BE2C (cell line): ENCODE data around the gene SPON1.

Experiments
- DNase-seq: peaks from one replicate; pipeline ENCODE4 v3.0.0-alpha.2; 2020
- H3K27me3 ChIP-seq: fragments of 250-450 bp; sonication (Bioruptor Pico); 2 replicates; pipeline ENCODE4 v1.5.1; 2020; ENCODE audit warnings: mild to moderate bottlenecking
- H3K36me3 ChIP-seq: fragments of 250-450 bp; sonication (Bioruptor Pico); 2 replicates; pipeline ENCODE4 v1.5.1; 2020; ENCODE audit warnings: mild to moderate bottlenecking
- H3K4me1 ChIP-seq: fragments of 250-450 bp; sonication (Bioruptor Pico); 2 replicates; pipeline ENCODE4 v1.5.1; 2020
- H3K4me3 ChIP-seq: 2 replicates; pipeline ENCODE4 v1.5.1; 2011; ENCODE audit warnings: low read depth, low read length
- H3K9me3 ChIP-seq: fragments of 250-450 bp; sonication (Bioruptor Pico); 2 replicates; pipeline ENCODE4 v1.5.1; 2020
- TF ChIP-seq, protein P1 (sequence below): IDR thresholded peaks from 2 replicates; pipeline ENCODE4 v1.5.1; 2012; ENCODE audit warnings: mild to moderate bottlenecking, low read depth, low read length

The SPON1 gene

DNA sequence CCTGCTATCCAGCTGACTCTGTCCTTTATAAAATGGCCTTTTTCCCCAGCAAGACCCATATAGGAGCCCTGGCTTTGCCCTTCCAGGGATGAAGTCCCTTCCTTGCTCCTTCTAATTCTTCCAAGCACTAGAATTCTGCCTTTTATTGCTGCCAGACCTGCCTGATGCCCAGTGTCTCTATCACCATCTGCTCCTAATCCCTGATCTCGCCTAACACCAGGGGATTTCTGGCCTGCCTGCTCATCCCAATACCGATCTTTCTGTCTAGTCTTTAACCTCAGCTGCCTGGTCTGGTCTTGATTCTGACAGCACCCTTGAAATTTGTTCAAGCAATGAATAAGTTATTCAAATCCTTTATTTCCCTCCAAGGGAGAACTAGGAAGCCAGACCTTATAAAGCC, 150.2 kb downstream of the SPON1 start:
- Histone ChIP-seq H3K36me3 (no peaks in the 10 kb centered on the region), H3K4me3 (no peak overlapping the region), H3K4me1 (no peaks in the 10 kb centered on the region), H3K27me3 (no peaks in the 10 kb centered on the region), H3K9me3 (no peaks in the 10 kb centered on the region)
- no peak for DNase-seq
- TF ChIP-seq, protein P1, sequence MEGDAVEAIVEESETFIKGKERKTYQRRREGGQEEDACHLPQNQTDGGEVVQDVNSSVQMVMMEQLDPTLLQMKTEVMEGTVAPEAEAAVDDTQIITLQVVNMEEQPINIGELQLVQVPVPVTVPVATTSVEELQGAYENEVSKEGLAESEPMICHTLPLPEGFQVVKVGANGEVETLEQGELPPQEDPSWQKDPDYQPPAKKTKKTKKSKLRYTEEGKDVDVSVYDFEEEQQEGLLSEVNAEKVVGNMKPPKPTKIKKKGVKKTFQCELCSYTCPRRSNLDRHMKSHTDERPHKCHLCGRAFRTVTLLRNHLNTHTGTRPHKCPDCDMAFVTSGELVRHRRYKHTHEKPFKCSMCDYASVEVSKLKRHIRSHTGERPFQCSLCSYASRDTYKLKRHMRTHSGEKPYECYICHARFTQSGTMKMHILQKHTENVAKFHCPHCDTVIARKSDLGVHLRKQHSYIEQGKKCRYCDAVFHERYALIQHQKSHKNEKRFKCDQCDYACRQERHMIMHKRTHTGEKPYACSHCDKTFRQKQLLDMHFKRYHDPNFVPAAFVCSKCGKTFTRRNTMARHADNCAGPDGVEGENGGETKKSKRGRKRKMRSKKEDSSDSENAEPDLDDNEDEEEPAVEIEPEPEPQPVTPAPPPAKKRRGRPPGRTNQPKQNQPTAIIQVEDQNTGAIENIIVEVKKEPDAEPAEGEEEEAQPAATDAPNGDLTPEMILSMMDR = no peak

GRCh38 chr11:14114269-14114668, 151.7 kb downstream of the SPON1 start:
- TF ChIP-seq, protein P1 = no peak
- Histone ChIP-seq H3K9me3 (no peaks in the 10 kb centered on the region), H3K27me3 (no peaks in the 10 kb centered on the region), H3K4me3 (no peak overlapping the region), H3K4me1 (no peaks in the 10 kb centered on the region), H3K36me3 (no peaks in the 10 kb centered on the region)
- DNase-seq = no peak

DNA sequence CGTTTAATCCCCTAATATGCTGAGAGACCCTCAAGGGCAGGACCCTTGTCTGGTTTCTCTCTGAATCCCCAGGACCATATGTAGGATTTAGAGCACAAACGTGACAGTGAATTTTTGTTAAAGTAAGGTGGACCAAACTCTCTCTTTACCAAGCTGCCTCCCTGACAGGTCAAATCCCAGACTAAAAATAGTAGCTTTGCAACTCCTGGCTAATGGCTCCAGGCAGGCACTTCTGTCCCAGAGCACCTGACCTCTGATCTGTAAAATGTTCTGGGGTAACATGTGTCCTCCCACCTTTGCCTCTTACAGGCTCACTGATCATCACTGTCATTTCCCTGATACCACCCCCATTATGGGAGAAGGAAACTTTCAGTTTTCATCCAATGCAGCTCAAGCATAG, 152.3 kb downstream of the SPON1 start:
- Histone ChIP-seq H3K27me3 (no peaks in the 10 kb centered on the region), H3K9me3 (no peaks in the 10 kb centered on the region), H3K4me3 (no peak overlapping the region), H3K4me1 (no peaks in the 10 kb centered on the region), H3K36me3 (no peaks in the 10 kb centered on the region)
- TF ChIP-seq, protein P1 = no peak
- DNase-seq = no peak

DNA sequence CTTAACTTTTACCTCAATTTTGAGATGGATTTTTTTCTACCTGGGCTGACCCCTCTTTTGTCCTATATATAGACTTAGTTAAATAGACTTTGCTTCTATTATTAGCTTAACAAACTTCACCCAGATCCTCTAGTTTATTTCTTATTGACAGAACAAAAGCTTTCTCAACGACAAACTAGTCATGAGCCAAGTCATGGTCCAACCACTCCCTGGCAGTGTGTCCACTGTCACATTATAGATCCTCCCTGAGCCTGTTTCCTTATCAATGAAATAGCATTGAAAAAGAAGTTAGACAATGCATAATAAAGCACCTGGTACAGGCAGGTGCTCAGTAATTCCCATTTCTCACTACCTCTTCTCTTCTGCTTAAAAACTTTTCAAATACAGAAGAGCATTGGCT, 155.1 kb downstream of the SPON1 start:
- no peak for DNase-seq
- TF ChIP-seq, protein P1 = no peak
- Histone ChIP-seq H3K9me3 (no peaks in the 10 kb centered on the region), H3K36me3 (no peaks in the 10 kb centered on the region), H3K4me1 (no peaks in the 10 kb centered on the region), H3K4me3 (no peak overlapping the region), H3K27me3 (no peaks in the 10 kb centered on the region)

DNA sequence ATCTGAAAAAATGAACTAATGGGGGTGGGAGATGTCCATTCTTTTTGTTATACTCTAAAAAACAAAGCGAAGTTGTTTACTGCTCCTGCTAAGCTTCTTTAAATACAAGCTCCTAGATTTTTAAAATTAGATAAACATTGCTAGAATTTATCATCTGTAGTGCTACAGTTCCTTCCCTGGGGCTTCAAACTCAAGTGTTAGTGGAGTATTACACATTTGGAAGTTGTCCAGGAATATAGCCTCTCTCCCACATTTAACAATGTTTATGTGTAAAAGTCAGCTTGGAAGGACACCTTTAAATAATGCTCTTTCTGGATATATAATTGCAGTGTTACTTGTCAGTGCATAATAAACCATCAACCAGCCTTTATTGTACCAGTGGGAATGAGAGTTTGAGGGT, 155.5 kb downstream of the SPON1 start:
- no peaks in the 10 kb centered on the region for H3K27me3 ChIP-seq
- TF ChIP-seq, protein P1 = no peak
- H3K4me1 ChIP-seq = no peaks in the 10 kb centered on the region
- H3K9me3 ChIP-seq = no peaks in the 10 kb centered on the region
- no peak for DNase-seq
- no peak overlapping the region for H3K4me3 ChIP-seq
- no peaks in the 10 kb centered on the region for H3K36me3 ChIP-seq

DNA sequence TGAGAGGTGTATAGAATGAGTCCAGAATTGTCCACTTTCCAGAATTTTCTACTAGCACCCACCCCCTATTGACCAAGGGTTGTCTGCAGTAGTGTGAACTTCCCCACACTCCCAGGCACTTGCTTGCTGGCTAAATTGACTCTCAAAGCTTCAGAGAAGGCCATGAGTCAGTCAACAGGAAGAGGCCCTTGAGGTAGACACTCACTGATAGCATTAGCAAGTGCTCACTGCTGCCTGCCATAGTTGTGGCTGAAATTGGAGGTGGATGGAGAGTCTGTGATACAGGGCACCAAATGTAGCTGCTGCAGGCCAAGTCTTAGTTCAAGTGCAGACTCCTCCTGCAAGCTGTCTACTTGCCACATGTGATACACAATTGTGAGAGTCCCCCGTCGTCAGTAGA, 156.8 kb downstream of the SPON1 start:
- no peak for DNase-seq
- TF ChIP-seq, protein P1 = no peak
- Histone ChIP-seq H3K4me1 (no peaks in the 10 kb centered on the region), H3K9me3 (no peaks in the 10 kb centered on the region), H3K27me3 (no peaks in the 10 kb centered on the region), H3K4me3 (no peak overlapping the region), H3K36me3 (no peaks in the 10 kb centered on the region)
